GM12878 (cell line): Measurements from ENCODE around the gene KRTAP5-11. TPM values are rescaled to one million over a fixed set of nuclear protein-coding genes. Genes with fewer than 3 reads are reported as not detected.

ENCODE experiments used
- ATAC-seq: fragments of 200-7000 bp; cut with Tn5 transposase; 3 replicates; pipeline ENCODE4 v1.9.1; 2020; ENCODE audit warnings: mild to moderate bottlenecking, moderate library complexity
- BruUV-seq: library from RNA; stranded (reverse); fragments of 400-500 nt; replicated peaks from 2 replicates; lab custom pipeline; 2021; lab: Mats Ljungman, UMichigan
- CTCF ChIA-PET: fragments of 300-600 bp; sonication (Branson Sonifier 250); formaldehyde crosslinking; extraction: SDS; loops from one replicate; lab custom pipeline; 2021; ENCODE audit warnings: inconsistent platforms; lab: Yijun Ruan, JAX
- POLR2A ChIA-PET: fragments of 350-600 bp; formaldehyde crosslinking; extraction: SDS; loops from one replicate; lab custom pipeline; 2021; ENCODE audit warnings: inconsistent platforms; lab: Charles Lee
- RAD21 ChIA-PET: fragments of 300-600 bp; sonication (Branson Sonifier 250); formaldehyde crosslinking; loops from one replicate; lab custom pipeline; 2023; ENCODE audit warnings: antibody characterized with exemption; ENCODE audit not compliant: unreplicated experiment; lab: Charles Lee
- SMC1A ChIA-PET: fragments of 300-600 bp; sonication (Branson Sonifier 250); formaldehyde crosslinking; loops from one replicate; lab custom pipeline; 2023; ENCODE audit not compliant: unreplicated experiment, uncharacterized antibody; lab: Charles Lee
- DNase-seq: peaks from one replicate; pipeline ENCODE4 v3.0.0-alpha.2; 2011; ENCODE audit warnings: low read depth, low spot score
- FAIRE-seq: peaks from 3 replicates; lab custom pipeline; 2011; peaks lifted over from hg19 to GRCh38; lab: Jason Lieb, UNC
- H2AFZ ChIP-seq: 2 replicates; pipeline ENCODE4 v1.6.0; 2011; ENCODE audit warnings: low read depth, low read length, control low read depth; ENCODE audit not compliant: control insufficient read depth
- H3K27ac ChIP-seq: 2 replicates; pipeline ENCODE4 v1.5.1; 2011; ENCODE audit warnings: control low read depth; ENCODE audit not compliant: control insufficient read depth, insufficient read depth
- H3K27me3 ChIP-seq, 2 experiments: replicated peaks in 1 of 2; 2 replicates each; pipeline versions ENCODE4 v1.6.0 to v1.6.1; 2011; ENCODE audit warnings: low read length in 1 of 2; ENCODE audit not compliant: control insufficient read depth in 2 of 2, insufficient read depth in 2 of 2
- H3K36me3 ChIP-seq, 2 experiments: 2 replicates each; pipeline ENCODE4 v1.5.1; 2011; ENCODE audit warnings: low read length in 1 of 2; ENCODE audit not compliant: control insufficient read depth in 2 of 2, insufficient read depth in 2 of 2
- H3K4me1 ChIP-seq: 2 replicates; pipeline ENCODE4 v1.6.1; 2011; ENCODE audit warnings: mild to moderate bottlenecking, low read length, moderate library complexity, mixed read lengths; ENCODE audit not compliant: control insufficient read depth, insufficient read depth
- H3K4me2 ChIP-seq: 2 replicates; pipeline ENCODE4 v1.6.0; 2011; ENCODE audit warnings: control low read depth; ENCODE audit not compliant: control insufficient read depth, insufficient read depth
- H3K4me3 ChIP-seq: fragments of 200-600 bp; sonication (generic); 2 replicates; pipeline ENCODE4 v1.5.1; 2016
- H3K79me2 ChIP-seq: 2 replicates; pipeline ENCODE4 v1.6.0; 2011; ENCODE audit warnings: low read length; ENCODE audit not compliant: control insufficient read depth, insufficient read depth
- H3K9ac ChIP-seq: 2 replicates; pipeline ENCODE4 v1.8.0; 2011; ENCODE audit warnings: low read length, control low read depth, mixed read lengths; ENCODE audit not compliant: control insufficient read depth, insufficient read depth
- H3K9me3 ChIP-seq: replicated peaks from 3 replicates; pipeline ENCODE4 v1.5.1; 2011; ENCODE audit warnings: mild to moderate bottlenecking, low read length; ENCODE audit not compliant: control insufficient read depth, insufficient read depth
- H4K20me1 ChIP-seq: 2 replicates; pipeline ENCODE4 v1.6.0; 2011; ENCODE audit not compliant: control insufficient read depth, insufficient read depth
- FOXK2 ChIP-seq: fragments of 450-650 bp; IDR thresholded peaks from 2 replicates; pipeline ENCODE4 v1.6.1; 2017; ENCODE audit warnings: mild to moderate bottlenecking, moderate library complexity
- FOXM1 ChIP-seq: IDR thresholded peaks from 2 replicates; pipeline ENCODE4 v1.6.1; 2012; ENCODE audit warnings: low read depth, mild to moderate bottlenecking, inconsistent platforms, low read length, moderate library complexity
- JUND ChIP-seq: IDR thresholded peaks from 2 replicates; pipeline ENCODE4 v1.6.1; 2012; ENCODE audit warnings: low read depth, mild to moderate bottlenecking, low read length, improper control_type of control experiment, moderate library complexity
- MYC ChIP-seq: IDR thresholded peaks from 2 replicates; pipeline ENCODE4 v1.6.1; 2011; ENCODE audit warnings: mild to moderate bottlenecking, low read length, moderate library complexity, inconsistent platforms; ENCODE audit not compliant: insufficient read depth, insufficient replicate concordance, insufficient read length, severe bottlenecking
- POU2F2 ChIP-seq: IDR thresholded peaks from 3 replicates; pipeline ENCODE4 v1.6.1; 2011; ENCODE audit warnings: low read depth, mild to moderate bottlenecking, low read length, borderline replicate concordance
- RAD21 ChIP-seq: IDR thresholded peaks from 2 replicates; pipeline ENCODE4 v1.6.1; 2011; ENCODE audit warnings: mild to moderate bottlenecking, low read depth, low read length, moderate library complexity; ENCODE audit not compliant: insufficient read depth
- WGBS: methylation state at CpG from one replicate; pipeline ENCODE4 v1.1.6; 2016; ENCODE audit warnings: low lambda C conversion rate; ENCODE audit not compliant: insufficient replicate concordance, insufficient coverage; ENCODE audit errors: missing lambda C conversion rate; 5-methylcytosine and 5-hydroxymethylcytosine counted together
- in situ Hi-C: fragments of 300-500 bp; cut with MboI; formaldehyde crosslinking; loops from 9 replicates; pipeline ENCODE4 v1.14.3; 2018; ENCODE audit warnings: mixed read lengths
- intact Hi-C: fragments of 100-400 bp; cut with micrococcal nuclease; formaldehyde crosslinking; loops from one replicate; pipeline ENCODE4 v1.14.2; 2022; ENCODE audit not compliant: unreplicated experiment
- polyA plus RNA-seq, 11 experiments: library from polyadenylated mRNA; depleted of rRNA in 4 of 11; unstranded in 6 of 11; stranded (reverse) in 5 of 11; fragments of >200 nt; fragmentation: Nextera tagmentation in 4 of 11; fragmentation: Illumina TruSeq in 1 of 11; extraction: Ambion mirVana in 4 of 11; extraction: Trizol in 1 of 11; gene quantifications; 1 replicate in 1 of 11; 2 replicates in 10 of 11; pipeline versions ENCODE4 v1.2.1 to v1.2.3, GENCODE V29; 2011 to 2016; ENCODE audit warnings: inconsistent platforms in 2 of 11, missing spikeins in 2 of 11, low read depth in 1 of 11
- total RNA-seq, 4 experiments: library from RNA; depleted of rRNA in 3 of 4; stranded (reverse); fragments of >200 nt in 3 of 4; fragmentation: Illumina TruSeq in 1 of 4; extraction: Trizol in 1 of 4; gene quantifications; 2 replicates each; pipeline versions ENCODE4 v1.2.1 to v1.2.3, GENCODE V29; 2013 to 2021
- TF ChIP-seq, protein P1 (sequence below): IDR thresholded peaks from 2 replicates; pipeline ENCODE4 v1.6.1; 2012; ENCODE audit warnings: improper control_type of control experiment, low read depth, low read length; ENCODE audit not compliant: insufficient replicate concordance

The KRTAP5-11 gene
- total and polyA plus RNA-seq, 10 of the 15 experiments (the other 5 are each of a cell fraction or from before 2014, with no cell fraction given) = not detected

DNA sequence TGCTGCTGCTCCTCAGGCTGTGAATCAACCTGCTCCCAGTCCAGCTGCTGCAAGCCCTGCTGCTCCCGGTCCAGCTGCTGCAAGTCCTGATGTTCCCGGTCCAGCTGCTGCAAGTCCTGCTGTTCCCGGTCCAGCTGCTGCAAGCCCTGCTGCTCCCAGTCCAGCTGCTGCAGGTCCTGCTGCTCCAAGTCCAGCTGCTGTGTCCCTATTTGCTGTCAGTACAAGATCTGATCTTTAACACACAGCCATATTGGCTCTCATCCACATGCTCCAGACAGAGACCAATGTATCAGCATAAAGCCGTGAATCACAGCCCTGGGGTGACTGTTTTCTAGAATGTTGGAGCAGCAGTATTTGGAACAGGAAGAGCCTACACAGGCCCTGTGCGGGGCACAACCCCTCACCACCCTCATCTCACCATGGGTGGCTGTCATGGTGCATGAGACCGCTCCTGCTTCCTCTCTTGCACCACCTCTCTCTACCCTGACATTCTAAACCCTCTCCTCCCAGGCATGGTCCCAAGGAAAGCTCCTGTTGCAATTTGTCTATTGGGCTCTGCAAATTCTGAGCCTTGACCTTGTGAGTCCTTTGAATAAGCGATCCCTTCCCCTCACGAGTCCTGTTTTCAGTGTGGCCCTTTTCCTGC lies 13.8 kb downstream of the KRTAP5-11 start:
- ChIA-PET SMC1A (no interaction called here), POLR2A (no interaction called here)

More for the DNA sequence above, 13.8 kb downstream of the KRTAP5-11 start:
- intact Hi-C loops = loop anchor here (10.0 kb wide), 1 partner anchor 144 kb away; no protein-coding TSS in a partner anchor
- Histone ChIP-seq H3K36me3 (no peaks in the 10 kb centered on the region), H3K79me2 (no peaks in the 10 kb centered on the region), H3K4me1 (no peaks in the 10 kb centered on the region), H3K4me3 (no peak overlapping the region), H3K27me3 (no peaks in the 10 kb centered on the region), H4K20me1 (no peaks in the 10 kb centered on the region), H3K9ac (no peak overlapping the region), H3K9me3 (no peaks in the 10 kb centered on the region), H2AFZ (no peak overlapping the region), H3K27ac (no peak overlapping the region), H3K4me2 (no peak overlapping the region)
- CTCF ChIA-PET = interaction anchor here (1.6 kb wide), 1 partner anchor 11 kb away, joined by 4 read pairs; no protein-coding TSS in a partner anchor
- in situ Hi-C loops = no loop called here
- no peak for ATAC-seq
- RAD21 ChIA-PET = no interaction called here
- WGBS = 53% methylated on average over 8 of the region's 8 CpGs
- BruUV-seq = no TSS peak
- no peak for DNase-seq
- no peak for FAIRE-seq
- TF ChIP-seq MYC = no peak
- no peak for TF ChIP-seq POU2F2
- TF ChIP-seq RAD21 = no peak
- TF ChIP-seq, protein P1, sequence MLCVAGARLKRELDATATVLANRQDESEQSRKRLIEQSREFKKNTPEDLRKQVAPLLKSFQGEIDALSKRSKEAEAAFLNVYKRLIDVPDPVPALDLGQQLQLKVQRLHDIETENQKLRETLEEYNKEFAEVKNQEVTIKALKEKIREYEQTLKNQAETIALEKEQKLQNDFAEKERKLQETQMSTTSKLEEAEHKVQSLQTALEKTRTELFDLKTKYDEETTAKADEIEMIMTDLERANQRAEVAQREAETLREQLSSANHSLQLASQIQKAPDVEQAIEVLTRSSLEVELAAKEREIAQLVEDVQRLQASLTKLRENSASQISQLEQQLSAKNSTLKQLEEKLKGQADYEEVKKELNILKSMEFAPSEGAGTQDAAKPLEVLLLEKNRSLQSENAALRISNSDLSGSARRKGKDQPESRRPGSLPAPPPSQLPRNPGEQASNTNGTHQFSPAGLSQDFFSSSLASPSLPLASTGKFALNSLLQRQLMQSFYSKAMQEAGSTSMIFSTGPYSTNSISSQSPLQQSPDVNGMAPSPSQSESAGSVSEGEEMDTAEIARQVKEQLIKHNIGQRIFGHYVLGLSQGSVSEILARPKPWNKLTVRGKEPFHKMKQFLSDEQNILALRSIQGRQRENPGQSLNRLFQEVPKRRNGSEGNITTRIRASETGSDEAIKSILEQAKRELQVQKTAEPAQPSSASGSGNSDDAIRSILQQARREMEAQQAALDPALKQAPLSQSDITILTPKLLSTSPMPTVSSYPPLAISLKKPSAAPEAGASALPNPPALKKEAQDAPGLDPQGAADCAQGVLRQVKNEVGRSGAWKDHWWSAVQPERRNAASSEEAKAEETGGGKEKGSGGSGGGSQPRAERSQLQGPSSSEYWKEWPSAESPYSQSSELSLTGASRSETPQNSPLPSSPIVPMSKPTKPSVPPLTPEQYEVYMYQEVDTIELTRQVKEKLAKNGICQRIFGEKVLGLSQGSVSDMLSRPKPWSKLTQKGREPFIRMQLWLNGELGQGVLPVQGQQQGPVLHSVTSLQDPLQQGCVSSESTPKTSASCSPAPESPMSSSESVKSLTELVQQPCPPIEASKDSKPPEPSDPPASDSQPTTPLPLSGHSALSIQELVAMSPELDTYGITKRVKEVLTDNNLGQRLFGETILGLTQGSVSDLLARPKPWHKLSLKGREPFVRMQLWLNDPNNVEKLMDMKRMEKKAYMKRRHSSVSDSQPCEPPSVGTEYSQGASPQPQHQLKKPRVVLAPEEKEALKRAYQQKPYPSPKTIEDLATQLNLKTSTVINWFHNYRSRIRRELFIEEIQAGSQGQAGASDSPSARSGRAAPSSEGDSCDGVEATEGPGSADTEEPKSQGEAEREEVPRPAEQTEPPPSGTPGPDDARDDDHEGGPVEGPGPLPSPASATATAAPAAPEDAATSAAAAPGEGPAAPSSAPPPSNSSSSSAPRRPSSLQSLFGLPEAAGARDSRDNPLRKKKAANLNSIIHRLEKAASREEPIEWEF = no peak
- no peak for TF ChIP-seq FOXK2
- TF ChIP-seq JUND = no peak
- TF ChIP-seq FOXM1 = no peak
